Ectodermal cell (in vitro differentiated cells): ENCODE results near the gene CAB39. TPM values are rescaled to one million over a fixed set of nuclear protein-coding genes. Genes with fewer than 3 reads are reported as not detected.

ENCODE experiments used
- H3K27ac ChIP-seq: 2 replicates; pipeline ENCODE4 v1.7.0; 2013; ENCODE audit warnings: mild to moderate bottlenecking, low read depth, low read length; ENCODE audit not compliant: insufficient read depth, poor library complexity, severe bottlenecking
- H3K27me3 ChIP-seq: 2 replicates; pipeline ENCODE4 v1.7.0; 2013; ENCODE audit warnings: mild to moderate bottlenecking, low read length; ENCODE audit not compliant: insufficient read depth, control insufficient read depth, poor library complexity, severe bottlenecking
- H3K36me3 ChIP-seq: one replicate; pipeline ENCODE4 v1.7.0; 2013; ENCODE audit warnings: low read length; ENCODE audit not compliant: control insufficient read depth, insufficient read depth
- H3K4me1 ChIP-seq: one replicate; pipeline ENCODE4 v1.7.0; 2013; ENCODE audit warnings: low read length; ENCODE audit not compliant: control insufficient read depth, insufficient read depth
- H3K4me3 ChIP-seq: 2 replicates; pipeline ENCODE4 v1.7.0; 2013; ENCODE audit warnings: low read depth, low read length, control low read depth; ENCODE audit not compliant: insufficient read depth
- H3K9me3 ChIP-seq: 2 replicates; pipeline ENCODE4 v1.7.0; 2013; ENCODE audit warnings: mild to moderate bottlenecking, low read length, moderate library complexity; ENCODE audit not compliant: control insufficient read depth
- WGBS, 2 experiments: methylation state at CpG; one replicate each; pipeline ENCODE4 v1.1.7; 2013; ENCODE audit warnings: missing lambda C conversion rate in 2 of 2; 5-methylcytosine and 5-hydroxymethylcytosine counted together
- polyA plus RNA-seq, 4 experiments: library from polyadenylated mRNA; stranded (reverse); fragments of 50-300 nt; gene quantifications; one replicate each; pipeline ENCODE4 v1.2.3, GENCODE V29; 2013

CAB39 gene
- 47.0 TPM for polyA plus RNA-seq (2013, experiment 1 of 4)
- 47.7 TPM for polyA plus RNA-seq (2013, experiment 2 of 4)
- polyA plus RNA-seq (2013, experiment 3 of 4) = 41.3 TPM
- 43.4 TPM for polyA plus RNA-seq (2013, experiment 4 of 4)

GRCh38 chr2:230712443-230713330, at the start of gene CAB39:
Gene CAB39 (plus strand): TSS chr2:230712842. CDS start chr2:230760002, 47,160 bp downstream.
- WGBS, 2 experiments = 0 to 1% methylated on average over 110 of the region's 110 CpGs
- H3K4me3 ChIP-seq = peak within 1 kb of the TSS; percentile 85
- peak within 1 kb of the TSS; percentile 16 for H3K27ac ChIP-seq
- H3K36me3 ChIP-seq = no peaks in the 10 kb centered on the region
- no peaks in the 10 kb centered on the region for H3K9me3 ChIP-seq
- peaks cover 7% of the 10 kb centered on the region for H3K4me1 ChIP-seq
- no peaks in the 10 kb centered on the region for H3K27me3 ChIP-seq

GRCh38 chr2:230664128-230664527, 48.5 kb upstream of the CAB39 start:
- Histone ChIP-seq H3K4me3 (no peak overlapping the region), H3K36me3 (no peaks in the 10 kb centered on the region), H3K4me1 (peaks cover 11% of the 10 kb centered on the region), H3K27me3 (no peaks in the 10 kb centered on the region), H3K9me3 (no peaks in the 10 kb centered on the region), H3K27ac (no peak overlapping the region)
- 92% methylated on average over 4 of the region's 4 CpGs for WGBS, 2 experiments

GRCh38 chr2:230664844-230665243, 47.8 kb upstream of the CAB39 start:
- Histone ChIP-seq H3K27me3 (no peaks in the 10 kb centered on the region), H3K4me1 (peaks cover 17% of the 10 kb centered on the region), H3K27ac (no peak overlapping the region), H3K36me3 (no peaks in the 10 kb centered on the region), H3K4me3 (no peak overlapping the region), H3K9me3 (no peaks in the 10 kb centered on the region)
- 78 to 82% methylated on average over 7 of the region's 7 CpGs for WGBS, 2 experiments

- Histone ChIP-seq H3K4me3 (no peak overlapping the region), H3K27me3 (no peaks in the 10 kb centered on the region), H3K36me3 (no peaks in the 10 kb centered on the region), H3K9me3 (no peaks in the 10 kb centered on the region), H3K4me1 (peaks cover 17% of the 10 kb centered on the region), H3K27ac (no peak overlapping the region)
- 79 to 82% methylated on average over 8 of the region's 8 CpGs for WGBS, 2 experiments
Measured at GRCh38 chr2:230665263-230665691, 47.4 kb upstream of the CAB39 start.

GRCh38 chr2:230666446-230666845, 46.2 kb upstream of the CAB39 start:
- no peaks in the 10 kb centered on the region for H3K36me3 ChIP-seq
- no peaks in the 10 kb centered on the region for H3K9me3 ChIP-seq
- H3K27ac ChIP-seq = no peak overlapping the region
- no peak overlapping the region for H3K4me3 ChIP-seq
- 89 to 91% methylated on average over 8 of the region's 8 CpGs for WGBS, 2 experiments
- peaks cover 17% of the 10 kb centered on the region for H3K4me1 ChIP-seq
- no peaks in the 10 kb centered on the region for H3K27me3 ChIP-seq

- 55 to 59% methylated on average over 9 of the region's 9 CpGs for WGBS, 2 experiments
- Histone ChIP-seq H3K4me1 (peaks cover 17% of the 10 kb centered on the region), H3K9me3 (no peaks in the 10 kb centered on the region), H3K27me3 (no peaks in the 10 kb centered on the region), H3K27ac (no peak overlapping the region), H3K4me3 (no peak overlapping the region), H3K36me3 (no peaks in the 10 kb centered on the region)
Measured at GRCh38 chr2:230666885-230667712, 45.5 kb upstream of the CAB39 start.

- H3K27me3 ChIP-seq = no peaks in the 10 kb centered on the region
- WGBS, 2 experiments = 78 to 82% methylated on average over 12 of the region's 12 CpGs
- no peaks in the 10 kb centered on the region for H3K36me3 ChIP-seq
- H3K9me3 ChIP-seq = no peaks in the 10 kb centered on the region
- no peak overlapping the region for H3K27ac ChIP-seq
- H3K4me3 ChIP-seq = no peak overlapping the region
- peaks cover 17% of the 10 kb centered on the region for H3K4me1 ChIP-seq
Measured at GRCh38 chr2:230668184-230668938, 44.3 kb upstream of the CAB39 start.

GRCh38 chr2:230668939-230669303, 43.7 kb upstream of the CAB39 start:
- H3K27ac ChIP-seq = no peak overlapping the region
- H3K9me3 ChIP-seq = no peaks in the 10 kb centered on the region
- 79 to 95% methylated on average over 1 to 2 of the region's 2 CpGs for WGBS, 2 experiments
- no peaks in the 10 kb centered on the region for H3K36me3 ChIP-seq
- no peak overlapping the region for H3K4me3 ChIP-seq
- H3K4me1 ChIP-seq = peaks cover 17% of the 10 kb centered on the region
- H3K27me3 ChIP-seq = no peaks in the 10 kb centered on the region

- Histone ChIP-seq H3K9me3 (no peaks in the 10 kb centered on the region), H3K36me3 (no peaks in the 10 kb centered on the region), H3K4me3 (no peak overlapping the region), H3K27me3 (no peaks in the 10 kb centered on the region), H3K27ac (no peak overlapping the region), H3K4me1 (peaks cover 17% of the 10 kb centered on the region)
- whole genome bisulfite sequencing, 2 experiments = 91 to 92% methylated on average over 8 of the region's 8 CpGs
Measured at GRCh38 chr2:230669386-230669950, 43.2 kb upstream of the CAB39 start.
